Kidney (tissue), 14 donors: ENCODE data around the gene PIEZO2. TPM values are rescaled to one million over a fixed set of nuclear protein-coding genes. Genes with fewer than 3 reads are reported as not detected.

Experiments used
- DNase-seq, 5 donors: peaks; one replicate each; pipeline ENCODE4 v3.0.0-alpha.2; 2013 to 2020
- FAIRE-seq: peaks from 2 replicates; lab custom pipeline; 2012; peaks lifted over from hg19 to GRCh38; lab: Jason Lieb, UNC
- H3K27ac ChIP-seq, 2 donors: one replicate each; pipeline ENCODE4 v1.7.0; 2013; ENCODE audit warnings: low read depth in 2 of 2, low read length in 2 of 2, inconsistent platforms in 1 of 2
- H3K27me3 ChIP-seq: one replicate; pipeline ENCODE4 v1.7.1; 2013; ENCODE audit warnings: low read length, inconsistent platforms; ENCODE audit not compliant: control insufficient read depth, insufficient read depth
- H3K36me3 ChIP-seq, 3 donors: one replicate each; pipeline versions ENCODE4 v1.7.0 to v1.7.1; 2013; ENCODE audit warnings: low read length in 3 of 3, control low read depth in 1 of 3, inconsistent platforms in 1 of 3; ENCODE audit not compliant: insufficient read depth in 3 of 3, control insufficient read depth in 2 of 3
- H3K4me1 ChIP-seq, 3 donors: one replicate each; pipeline versions ENCODE4 v1.7.0 to v1.7.1; 2013; ENCODE audit warnings: low read length in 3 of 3, inconsistent platforms in 1 of 3, low read depth in 1 of 3; ENCODE audit not compliant: control insufficient read depth in 2 of 3, insufficient read depth in 2 of 3
- H3K4me3 ChIP-seq, 3 donors: one replicate each; pipeline versions ENCODE4 v1.7.0 to v1.8.1; 2013; ENCODE audit warnings: low read length in 3 of 3, control low read depth in 1 of 3, inconsistent platforms in 1 of 3
- H3K9ac ChIP-seq, 3 donors: one replicate each; pipeline versions ENCODE4 v1.7.0 to v1.7.1; 2013; ENCODE audit warnings: low read length in 3 of 3, control low read depth in 1 of 3, inconsistent platforms in 1 of 3
- H3K9me3 ChIP-seq, 3 donors: one replicate each; pipeline versions ENCODE4 v1.7.0 to v1.7.1; 2013; ENCODE audit warnings: low read length in 3 of 3, control low read depth in 1 of 3, inconsistent platforms in 1 of 3; ENCODE audit not compliant: control insufficient read depth in 2 of 3, insufficient read depth in 1 of 3
- intact Hi-C: fragments of 100-400 bp; cut with DNase I; formaldehyde crosslinking; loops from one replicate; pipeline ENCODE4 v1.11.1; 2022
- polyA plus RNA-seq: library from polyadenylated mRNA; stranded (reverse); fragments of 350-450 nt; fragmentation: Illumina TruSeq; extraction: RNeasy Lipid Tissue Mini Kit (QIAGEN cat#74804); gene quantifications from one replicate; pipeline ENCODE4 v1.2.3, GENCODE V29; 2014; ENCODE audit warnings: low read depth, low replicate concordance; ENCODE audit not compliant: insufficient read depth
- total RNA-seq: library from RNA; stranded (reverse); fragmentation: NEBNext Ultra II Directional; extraction: Animal tissue kit (Norgen Biotek cat#: 25700); gene quantifications from one replicate; pipeline ENCODE4 v1.2.1, GENCODE V29; 2021
- TF ChIP-seq, protein P1 (sequence below): IDR thresholded peaks from 3 replicates; pipeline ENCODE4 v1.5.1; 2012; ENCODE audit warnings: mild to moderate bottlenecking, moderate library complexity, borderline replicate concordance; ENCODE audit not compliant: insufficient read depth; ENCODE audit errors: extremely low read depth
- donor health status: control.
- donor health status: control.
- donor health status: control.
- donor health status: control.
- donor health status: control.
- donor health status: DM: yes; HTN: yes; CAD: no.
- donor health status: Normal renal cell carcinoma (clear cell type).

Gene PIEZO2
- total and polyA plus RNA-seq, 2 donors from 2014 or later, result 1.1 to 4.1 TPM

DNA sequence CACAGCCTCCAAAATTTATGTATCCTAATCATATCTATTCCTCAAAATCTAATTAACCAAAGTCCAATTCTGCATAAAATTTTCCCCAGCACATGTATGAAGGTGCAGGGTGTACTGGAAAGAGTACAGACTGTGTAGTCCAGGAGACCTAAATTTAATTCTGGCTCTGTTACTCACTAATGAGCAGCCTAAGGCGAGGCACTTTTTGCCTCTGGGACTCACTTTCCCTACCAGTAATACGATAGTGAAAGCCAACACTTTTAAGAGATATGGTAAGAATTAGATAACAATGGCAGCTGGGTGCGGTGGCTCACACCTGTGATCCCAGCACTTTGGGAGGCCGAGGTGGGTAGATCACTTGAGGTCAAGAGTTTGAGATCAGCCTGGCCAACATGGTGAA, 177.7 kb downstream of the PIEZO2 start:
- Histone ChIP-seq H3K27ac (no peak overlapping the region), H3K36me3 (no peaks in the 10 kb centered on the region), H3K9ac (no peak overlapping the region), H3K4me1 (no peaks in the 10 kb centered on the region), H3K27me3 (no peaks in the 10 kb centered on the region), H3K9me3 (no peaks in the 10 kb centered on the region), H3K4me3 (no peak overlapping the region)
- FAIRE-seq (no peak), DNase-seq (no peak)
- TF ChIP-seq, protein P1, sequence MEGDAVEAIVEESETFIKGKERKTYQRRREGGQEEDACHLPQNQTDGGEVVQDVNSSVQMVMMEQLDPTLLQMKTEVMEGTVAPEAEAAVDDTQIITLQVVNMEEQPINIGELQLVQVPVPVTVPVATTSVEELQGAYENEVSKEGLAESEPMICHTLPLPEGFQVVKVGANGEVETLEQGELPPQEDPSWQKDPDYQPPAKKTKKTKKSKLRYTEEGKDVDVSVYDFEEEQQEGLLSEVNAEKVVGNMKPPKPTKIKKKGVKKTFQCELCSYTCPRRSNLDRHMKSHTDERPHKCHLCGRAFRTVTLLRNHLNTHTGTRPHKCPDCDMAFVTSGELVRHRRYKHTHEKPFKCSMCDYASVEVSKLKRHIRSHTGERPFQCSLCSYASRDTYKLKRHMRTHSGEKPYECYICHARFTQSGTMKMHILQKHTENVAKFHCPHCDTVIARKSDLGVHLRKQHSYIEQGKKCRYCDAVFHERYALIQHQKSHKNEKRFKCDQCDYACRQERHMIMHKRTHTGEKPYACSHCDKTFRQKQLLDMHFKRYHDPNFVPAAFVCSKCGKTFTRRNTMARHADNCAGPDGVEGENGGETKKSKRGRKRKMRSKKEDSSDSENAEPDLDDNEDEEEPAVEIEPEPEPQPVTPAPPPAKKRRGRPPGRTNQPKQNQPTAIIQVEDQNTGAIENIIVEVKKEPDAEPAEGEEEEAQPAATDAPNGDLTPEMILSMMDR, result no peak
- intact Hi-C loops, result no loop called here

DNA sequence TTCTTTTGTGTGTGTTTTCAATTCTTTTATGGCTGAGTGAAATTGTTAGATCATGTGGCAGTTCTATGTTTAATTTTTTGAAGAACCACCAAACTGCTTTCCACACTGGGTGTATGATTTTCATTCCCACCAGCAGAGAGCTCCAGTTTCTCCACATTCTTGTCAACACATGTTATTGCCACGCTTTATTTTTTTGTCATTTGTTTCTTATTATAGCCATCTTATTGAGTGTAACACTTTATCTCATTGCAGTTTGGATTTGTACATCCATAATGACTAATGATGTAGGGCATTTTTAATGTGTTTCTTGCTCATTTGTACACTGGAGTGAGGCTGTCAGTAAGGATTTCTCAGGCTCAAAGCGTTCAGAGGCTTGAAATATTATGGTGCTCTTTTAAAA, 184.2 kb downstream of the PIEZO2 start:
- intact Hi-C loops, result no loop called here

DNA sequence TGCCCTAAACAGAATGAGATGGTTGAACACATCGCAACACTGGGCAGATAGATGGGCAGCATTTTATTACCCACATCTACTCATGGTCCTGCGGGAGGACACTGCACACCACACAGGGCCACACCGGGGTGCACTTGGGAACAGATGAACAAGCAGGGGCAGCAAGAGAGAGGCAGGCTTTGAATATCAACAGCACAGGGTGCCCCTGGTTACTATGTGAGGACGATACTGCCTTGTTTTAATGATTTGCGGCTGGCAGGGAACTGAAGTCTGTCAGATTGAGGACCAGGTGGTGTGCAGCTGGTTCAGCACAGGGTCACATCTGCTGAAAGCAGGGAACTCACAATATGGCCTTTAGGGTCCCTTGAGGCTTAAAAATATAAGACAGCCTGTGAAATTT, 195.7 kb downstream of the PIEZO2 start:
- TF ChIP-seq, protein P1, result no peak
- DNase-seq, result peak in 2 of 5 donors; percentile 14 to 22
- H3K9me3 ChIP-seq, result no peaks in the 10 kb centered on the region
- intact Hi-C loops, result no loop called here
- H3K9ac ChIP-seq, result no peak overlapping the region
- H3K36me3 ChIP-seq, result no peaks in the 10 kb centered on the region
- no peak overlapping the region for H3K27ac ChIP-seq
- no peaks in the 10 kb centered on the region for H3K4me1 ChIP-seq
- no peak for FAIRE-seq
- H3K27me3 ChIP-seq, result no peaks in the 10 kb centered on the region
- H3K4me3 ChIP-seq, result no peak overlapping the region

More for the DNA sequence above, 184.2 kb downstream of the PIEZO2 start:
- H3K36me3 ChIP-seq, result no peaks in the 10 kb centered on the region
- no peak overlapping the region for H3K4me3 ChIP-seq
- no peaks in the 10 kb centered on the region for H3K4me1 ChIP-seq
- H3K27ac ChIP-seq, result no peak overlapping the region
- H3K9me3 ChIP-seq, result no peaks in the 10 kb centered on the region
- no peak overlapping the region for H3K9ac ChIP-seq
- no peaks in the 10 kb centered on the region for H3K27me3 ChIP-seq
- TF ChIP-seq, protein P1, result no peak
- DNase-seq, result no peak
- FAIRE-seq, result no peak
